ENCODE measurements around the gene FNDC3B. TPM values are rescaled to one million over a fixed set of nuclear protein-coding genes. Genes with fewer than 3 reads are reported as not detected.
A peak's percentile ranks its signal among the peaks of the same experiment; 100 is the strongest.

The FNDC3B gene
- total RNA-seq, 2 donors from 2014 or later, result 12.0 to 17.7 TPM

- no peak for ATAC-seq (replicated peaks in 1 of 2)
- Mint-ChIP-seq H3K36me3 (ENCODE audit: insufficient read depth in 2 of 2) (peaks cover 2 to 11% of the 10 kb centered on the region in 2 donors), H3K4me1 (ENCODE audit: low read depth) (peaks cover 40% of the 10 kb centered on the region), H3K27ac (peak overlapping the region; percentile 28), H3K9me3 (peaks cover 0 to 1% of the 10 kb centered on the region in 2 donors), H3K27me3 (ENCODE audit: low read depth) (no peaks in the 10 kb centered on the region), H3K4me3 (no peak overlapping the region)
- no peak for DNase-seq
These were observed 12.1 kb downstream of the FNDC3B start for GRCh38 chr3:172051310-172051956.

DNA sequence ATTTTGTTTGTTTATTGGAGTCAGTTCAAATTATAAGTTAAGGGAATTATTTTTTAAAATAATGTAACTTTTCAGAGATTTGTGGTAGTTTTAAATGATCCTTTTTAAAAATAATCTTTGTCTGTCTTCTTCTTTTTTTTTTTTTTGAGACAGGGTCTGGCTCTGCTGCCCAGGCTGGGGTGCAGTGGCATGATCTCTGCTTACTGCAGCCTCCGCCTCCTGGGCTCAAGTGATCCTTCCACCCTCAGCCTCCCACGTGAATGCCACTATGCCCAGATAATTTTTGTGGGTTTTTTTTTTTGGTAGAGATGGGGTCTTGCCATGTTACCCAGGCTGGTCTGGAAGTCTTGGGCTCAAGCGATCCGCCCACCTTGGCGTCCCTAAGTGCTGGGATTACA is 12.6 kb downstream of the FNDC3B start:
- peaks cover 0 to 1% of the 10 kb centered on the region in 2 donors for H3K9me3 Mint-ChIP-seq
- peaks cover 40% of the 10 kb centered on the region for H3K4me1 Mint-ChIP-seq (ENCODE audit: low read depth)
- H3K27me3 Mint-ChIP-seq (ENCODE audit: low read depth), result no peaks in the 10 kb centered on the region
- H3K36me3 Mint-ChIP-seq (ENCODE audit: insufficient read depth in 2 of 2), result peaks cover 2 to 11% of the 10 kb centered on the region in 2 donors
- DNase-seq (no peak), ATAC-seq (replicated peaks in 1 of 2) (no peak)
- no peak overlapping the region for H3K4me3 Mint-ChIP-seq
- no peak overlapping the region for H3K27ac Mint-ChIP-seq

- peaks cover 42% of the 10 kb centered on the region for H3K4me1 Mint-ChIP-seq (ENCODE audit: low read depth)
- no peak for DNase-seq
- H3K27me3 Mint-ChIP-seq (ENCODE audit: low read depth), result no peaks in the 10 kb centered on the region
- no peak for ATAC-seq (replicated peaks in 1 of 2)
- peaks cover 2 to 11% of the 10 kb centered on the region in 2 donors for H3K36me3 Mint-ChIP-seq (ENCODE audit: insufficient read depth in 2 of 2)
- H3K4me3 Mint-ChIP-seq, result no peak overlapping the region
- H3K27ac Mint-ChIP-seq, result no peak overlapping the region
- H3K9me3 Mint-ChIP-seq, result peaks cover 0 to 1% of the 10 kb centered on the region in 2 donors
These were observed 13.0 kb downstream of the FNDC3B start for GRCh38 chr3:172052405-172052804.

DNA sequence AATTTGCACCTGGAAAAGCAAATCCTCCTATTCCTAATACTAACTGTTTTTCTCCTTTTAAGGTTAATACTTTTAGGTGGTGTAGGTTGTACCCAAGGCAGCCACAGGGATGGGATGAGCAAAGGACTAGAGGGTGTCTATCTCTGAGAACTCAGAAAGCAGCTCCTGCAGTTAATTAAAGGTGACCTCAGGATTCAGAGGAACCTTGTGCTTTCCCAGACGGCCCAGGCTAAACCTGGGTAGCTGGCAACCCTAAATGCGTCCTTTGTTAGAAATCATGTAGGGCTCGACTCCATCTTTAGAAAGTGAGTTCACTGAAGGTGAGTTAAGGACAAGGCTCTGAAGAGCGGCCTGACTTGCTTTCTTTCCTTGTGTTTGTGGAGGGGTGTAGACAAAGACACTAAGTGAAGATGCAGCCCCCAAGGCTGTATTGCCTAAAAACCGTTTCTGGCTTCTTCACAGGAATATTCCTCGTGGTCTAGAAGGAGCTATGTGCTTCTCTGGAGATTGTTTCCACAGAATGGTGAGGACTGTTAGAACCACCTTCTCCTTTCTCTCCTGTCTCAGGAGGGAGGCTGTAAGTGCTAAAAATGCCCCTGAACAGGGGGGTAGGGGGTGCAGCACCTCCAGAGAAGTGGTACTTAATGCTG is 14.9 kb downstream of the FNDC3B start:
- ATAC-seq (replicated peaks in 1 of 2), result no peak
- peaks cover 2 to 11% of the 10 kb centered on the region in 2 donors for H3K36me3 Mint-ChIP-seq (ENCODE audit: insufficient read depth in 2 of 2)
- no peaks in the 10 kb centered on the region for H3K27me3 Mint-ChIP-seq (ENCODE audit: low read depth)
- H3K27ac Mint-ChIP-seq, result peak overlapping the region; percentile 51
- no peaks in the 10 kb centered on the region for H3K9me3 Mint-ChIP-seq
- peaks cover 42% of the 10 kb centered on the region for H3K4me1 Mint-ChIP-seq (ENCODE audit: low read depth)
- no peak overlapping the region for H3K4me3 Mint-ChIP-seq
- DNase-seq, result no peak

DNA sequence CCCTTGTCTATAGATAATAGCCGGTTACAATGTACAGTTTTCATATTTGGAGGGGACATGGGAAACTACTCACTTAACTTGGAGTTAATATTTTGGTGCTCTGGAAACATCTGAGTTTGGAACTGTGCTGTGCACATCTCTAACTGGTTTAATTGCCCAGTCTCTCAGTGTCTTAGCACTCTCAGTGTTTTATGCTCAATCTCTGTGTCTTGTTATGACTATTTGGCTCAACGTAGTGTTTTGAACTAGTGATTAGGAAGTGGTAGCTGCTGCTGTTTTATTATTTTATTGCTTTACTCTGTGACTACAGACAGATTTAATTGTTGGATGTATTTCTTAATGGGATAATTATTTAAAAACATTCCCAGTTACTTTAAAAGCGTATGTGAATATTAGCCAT is 17.0 kb downstream of the FNDC3B start:
- no peak for DNase-seq
- Mint-ChIP-seq H3K36me3 (ENCODE audit: insufficient read depth in 2 of 2) (peaks cover 2 to 6% of the 10 kb centered on the region in 2 donors), H3K9me3 (no peaks in the 10 kb centered on the region), H3K4me3 (no peak overlapping the region), H3K27me3 (ENCODE audit: low read depth) (no peaks in the 10 kb centered on the region), H3K4me1 (ENCODE audit: low read depth) (peaks cover 34% of the 10 kb centered on the region), H3K27ac (no peak overlapping the region)
- ATAC-seq (replicated peaks in 1 of 2), result no peak

DNA sequence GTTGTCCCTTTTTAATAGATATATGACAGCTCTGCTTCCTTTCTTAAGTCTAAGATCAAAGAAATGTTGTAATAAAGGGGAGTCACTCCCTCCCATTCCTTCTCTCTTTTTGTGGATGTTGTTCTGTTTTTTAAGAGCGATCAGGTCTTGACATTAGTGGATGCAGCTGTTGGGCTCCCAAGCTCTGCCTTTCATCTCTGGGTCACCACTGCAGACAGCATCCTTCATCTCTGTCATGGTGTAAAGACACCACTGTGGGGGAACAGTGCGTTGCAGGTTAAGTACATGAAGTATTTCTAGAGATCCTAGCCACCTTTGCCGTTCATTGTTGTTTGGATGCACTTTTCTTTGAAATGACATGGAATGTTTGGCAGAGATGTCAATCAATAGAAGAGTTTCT is 17.7 kb downstream of the FNDC3B start:
- DNase-seq (no peak), ATAC-seq (replicated peaks in 1 of 2) (no peak)
- Mint-ChIP-seq H3K36me3 (ENCODE audit: insufficient read depth in 2 of 2) (peaks cover 2 to 5% of the 10 kb centered on the region in 2 donors), H3K9me3 (no peaks in the 10 kb centered on the region), H3K4me3 (no peak overlapping the region), H3K27ac (peak overlapping the region; percentile 16), H3K27me3 (ENCODE audit: low read depth) (no peaks in the 10 kb centered on the region), H3K4me1 (ENCODE audit: low read depth) (peaks cover 31% of the 10 kb centered on the region)

DNA sequence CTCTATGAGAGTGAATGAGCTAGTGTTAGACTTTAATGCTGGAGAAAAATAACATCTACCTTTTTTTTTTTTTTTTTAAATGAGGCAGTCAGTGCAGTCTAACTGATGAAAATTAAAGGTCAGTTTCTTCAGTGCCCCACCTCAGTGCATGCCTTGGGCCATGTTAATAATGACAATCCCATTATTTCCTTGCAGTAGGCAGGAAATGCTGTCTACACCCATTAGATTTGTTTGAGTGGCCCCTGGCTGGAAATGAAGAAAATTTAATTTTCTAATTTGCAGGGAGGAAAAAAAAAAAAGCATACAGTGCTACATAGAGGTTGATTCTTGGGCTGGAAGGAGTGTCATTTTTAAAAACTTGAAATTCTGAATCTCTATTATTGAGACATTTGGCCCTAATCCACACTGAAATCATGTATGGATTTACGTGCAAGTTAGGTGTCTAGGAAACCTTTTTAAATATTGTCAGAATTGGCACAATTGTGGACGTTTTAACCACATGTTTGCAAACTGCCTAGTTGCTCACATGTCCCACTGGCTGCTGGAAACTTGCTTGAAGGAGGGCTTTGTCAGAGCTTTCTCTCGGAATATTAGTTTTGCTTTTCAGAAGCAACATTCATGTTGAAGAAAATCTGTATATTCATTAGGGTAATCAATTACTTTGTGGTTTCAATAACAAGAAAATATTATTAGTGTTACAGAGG is 18.4 kb downstream of the FNDC3B start:
- Mint-ChIP-seq H3K27me3 (ENCODE audit: low read depth) (no peaks in the 10 kb centered on the region), H3K9me3 (no peaks in the 10 kb centered on the region), H3K4me3 (no peak overlapping the region), H3K27ac (no peak overlapping the region), H3K4me1 (ENCODE audit: low read depth) (peaks cover 27% of the 10 kb centered on the region), H3K36me3 (ENCODE audit: insufficient read depth in 2 of 2) (peaks cover 0 to 3% of the 10 kb centered on the region in 2 donors)
- no peak for DNase-seq
- no peak for ATAC-seq (replicated peaks in 1 of 2)

GRCh38 chr3:172059532-172059931 is 20.2 kb downstream of the FNDC3B start:
- H3K27me3 Mint-ChIP-seq (ENCODE audit: low read depth), result no peaks in the 10 kb centered on the region
- H3K9me3 Mint-ChIP-seq, result no peaks in the 10 kb centered on the region
- H3K4me1 Mint-ChIP-seq (ENCODE audit: low read depth), result peaks cover 26% of the 10 kb centered on the region
- H3K4me3 Mint-ChIP-seq, result no peak overlapping the region
- no peak overlapping the region for H3K27ac Mint-ChIP-seq
- ATAC-seq (replicated peaks in 1 of 2) (no peak), DNase-seq (no peak)
- peaks cover 2 to 3% of the 10 kb centered on the region in 2 donors for H3K36me3 Mint-ChIP-seq (ENCODE audit: insufficient read depth in 2 of 2)

- Mint-ChIP-seq H3K36me3 (ENCODE audit: insufficient read depth in 2 of 2) (peaks cover 2 to 3% of the 10 kb centered on the region in 2 donors), H3K27ac (no peak overlapping the region), H3K27me3 (ENCODE audit: low read depth) (no peaks in the 10 kb centered on the region), H3K9me3 (no peaks in the 10 kb centered on the region), H3K4me3 (no peak overlapping the region), H3K4me1 (ENCODE audit: low read depth) (peaks cover 19% of the 10 kb centered on the region)
- DNase-seq (no peak), ATAC-seq (replicated peaks in 1 of 2) (no peak)
These were observed 20.9 kb downstream of the FNDC3B start for GRCh38 chr3:172060234-172060633.

- peaks cover 2% of the 10 kb centered on the region in 2 donors for H3K36me3 Mint-ChIP-seq (ENCODE audit: insufficient read depth in 2 of 2)
- no peak for DNase-seq
- peaks cover 16% of the 10 kb centered on the region for H3K4me1 Mint-ChIP-seq (ENCODE audit: low read depth)
- H3K9me3 Mint-ChIP-seq, result no peaks in the 10 kb centered on the region
- no peak for ATAC-seq (replicated peaks in 1 of 2)
- no peak overlapping the region for H3K4me3 Mint-ChIP-seq
- H3K27me3 Mint-ChIP-seq (ENCODE audit: low read depth), result no peaks in the 10 kb centered on the region
- no peak overlapping the region for H3K27ac Mint-ChIP-seq
These were observed 22.4 kb downstream of the FNDC3B start for GRCh38 chr3:172061724-172062184.

GRCh38 chr3:172062761-172063160 is 23.4 kb downstream of the FNDC3B start:
- peaks cover 2% of the 10 kb centered on the region in 2 donors for H3K36me3 Mint-ChIP-seq (ENCODE audit: insufficient read depth in 2 of 2)
- peaks cover 20% of the 10 kb centered on the region for H3K4me1 Mint-ChIP-seq (ENCODE audit: low read depth)
- no peak for ATAC-seq (replicated peaks in 1 of 2)
- H3K27ac Mint-ChIP-seq, result no peak overlapping the region
- no peak overlapping the region for H3K4me3 Mint-ChIP-seq
- H3K9me3 Mint-ChIP-seq, result no peaks in the 10 kb centered on the region
- H3K27me3 Mint-ChIP-seq (ENCODE audit: low read depth), result no peaks in the 10 kb centered on the region
- no peak for DNase-seq

- Mint-ChIP-seq H3K9me3 (no peaks in the 10 kb centered on the region), H3K4me1 (ENCODE audit: low read depth) (peaks cover 24% of the 10 kb centered on the region), H3K36me3 (ENCODE audit: insufficient read depth in 2 of 2) (peaks cover 2% of the 10 kb centered on the region in 2 donors), H3K27ac (no peak overlapping the region), H3K4me3 (no peak overlapping the region), H3K27me3 (ENCODE audit: low read depth) (no peaks in the 10 kb centered on the region)
- DNase-seq, result no peak
- ATAC-seq (replicated peaks in 1 of 2), result no peak
These were observed 24.4 kb downstream of the FNDC3B start for GRCh38 chr3:172063456-172064432.
